ENCODE measurements around the gene TDRD7.

DNA sequence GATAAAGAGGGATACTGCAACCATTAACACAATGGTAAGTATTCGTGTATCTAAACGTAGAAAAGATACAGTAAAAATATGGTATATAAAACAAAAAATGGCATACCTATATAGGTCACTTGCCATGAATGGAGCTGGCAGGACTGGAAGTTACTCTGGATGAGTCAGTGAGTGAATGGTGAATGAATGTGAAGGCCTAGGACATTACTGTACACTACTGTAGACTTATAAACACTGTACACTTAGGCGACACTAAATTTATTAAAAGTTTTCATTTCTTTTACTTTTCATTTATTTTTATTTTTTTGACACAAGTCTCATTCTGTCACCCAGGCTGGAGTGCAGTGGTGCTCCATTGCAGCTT is 14.1 kb downstream of the TDRD7 start:
- TF ChIP-seq, protein P1, sequence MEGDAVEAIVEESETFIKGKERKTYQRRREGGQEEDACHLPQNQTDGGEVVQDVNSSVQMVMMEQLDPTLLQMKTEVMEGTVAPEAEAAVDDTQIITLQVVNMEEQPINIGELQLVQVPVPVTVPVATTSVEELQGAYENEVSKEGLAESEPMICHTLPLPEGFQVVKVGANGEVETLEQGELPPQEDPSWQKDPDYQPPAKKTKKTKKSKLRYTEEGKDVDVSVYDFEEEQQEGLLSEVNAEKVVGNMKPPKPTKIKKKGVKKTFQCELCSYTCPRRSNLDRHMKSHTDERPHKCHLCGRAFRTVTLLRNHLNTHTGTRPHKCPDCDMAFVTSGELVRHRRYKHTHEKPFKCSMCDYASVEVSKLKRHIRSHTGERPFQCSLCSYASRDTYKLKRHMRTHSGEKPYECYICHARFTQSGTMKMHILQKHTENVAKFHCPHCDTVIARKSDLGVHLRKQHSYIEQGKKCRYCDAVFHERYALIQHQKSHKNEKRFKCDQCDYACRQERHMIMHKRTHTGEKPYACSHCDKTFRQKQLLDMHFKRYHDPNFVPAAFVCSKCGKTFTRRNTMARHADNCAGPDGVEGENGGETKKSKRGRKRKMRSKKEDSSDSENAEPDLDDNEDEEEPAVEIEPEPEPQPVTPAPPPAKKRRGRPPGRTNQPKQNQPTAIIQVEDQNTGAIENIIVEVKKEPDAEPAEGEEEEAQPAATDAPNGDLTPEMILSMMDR (IDR thresholded peaks at IDR 0.05) = no peak
- TF ChIP-seq POLR2A (IDR thresholded peaks at IDR 0.05) = no peak
